ENCODE results near the gene SLC25A27.

SLC25A27 gene

DNA sequence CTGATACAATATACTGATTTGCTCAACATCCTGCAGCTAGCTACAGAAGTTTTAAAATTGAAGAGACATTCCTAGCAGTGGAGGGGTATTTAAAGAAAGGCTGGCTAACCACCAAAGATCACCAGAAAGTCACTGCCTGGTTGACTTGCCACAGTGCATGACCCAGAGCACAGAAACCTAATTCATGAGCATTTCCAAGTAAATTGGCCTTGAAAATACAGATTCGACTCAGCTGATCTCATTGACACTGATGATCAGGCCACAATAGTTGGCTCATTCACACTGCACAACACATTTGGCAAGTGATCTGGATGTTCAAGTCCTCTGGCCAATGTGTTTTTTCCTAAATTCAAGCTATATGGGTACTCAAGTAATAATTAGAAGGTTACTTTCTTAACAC is 21.6 kb downstream of the SLC25A27 start:
- H3K4me2 ChIP-seq (ENCODE audit: low read depth, low read length, poor library complexity, severe bottlenecking): no peak overlapping the region
- peaks cover 84% of the 10 kb centered on the region for H3K36me3 ChIP-seq (ENCODE audit: low read length)

DNA sequence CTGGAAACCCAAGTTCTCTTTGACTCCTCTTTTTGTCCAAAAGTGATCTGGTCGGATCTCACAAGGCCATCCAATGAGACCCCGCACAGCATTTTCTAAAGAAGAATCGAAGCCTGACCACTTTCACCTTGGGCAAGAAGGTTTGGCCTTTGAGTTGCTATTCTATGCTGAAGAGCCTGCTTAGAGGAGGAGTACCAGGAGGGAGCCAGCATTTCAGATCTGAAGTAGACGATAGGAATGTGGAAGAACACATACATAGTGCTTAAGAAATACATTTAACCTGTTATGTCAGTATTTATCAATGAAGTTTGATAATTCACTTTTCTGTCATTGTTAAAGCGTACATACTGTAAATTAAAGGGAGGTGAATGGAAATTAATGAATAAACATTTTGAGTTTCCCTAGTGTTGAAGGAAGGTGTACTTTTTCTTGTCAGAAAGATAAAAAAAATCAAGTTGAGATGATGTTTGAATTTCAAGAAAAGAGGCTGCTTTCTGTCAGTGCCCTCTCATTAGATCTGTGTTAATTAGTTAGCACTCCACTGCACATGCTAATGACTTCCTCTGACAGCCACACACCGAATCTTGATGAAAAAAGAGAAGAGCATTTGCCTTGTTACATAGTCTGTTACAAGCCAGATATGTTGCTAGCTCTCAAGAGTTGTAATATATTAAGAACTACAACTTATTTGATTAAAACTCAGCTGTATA is 24.0 kb downstream of the SLC25A27 start:
- H3K9ac ChIP-seq (ENCODE audit: low read length): peak overlapping the region; percentile 13

More for the DNA sequence above, 21.6 kb downstream of the SLC25A27 start:
- Histone ChIP-seq H3K27me3 (ENCODE audit: low read length) (no peaks in the 10 kb centered on the region), H3K27ac (ENCODE audit: low read depth, low read length) (peak overlapping the region; percentile 65; the same call in 1 of the 2 replicates), H3K9ac (ENCODE audit: low read length) (no peak overlapping the region), H3K79me2 (ENCODE audit: insufficient read depth, low read length) (no peaks in the 10 kb centered on the region), H3F3A (ENCODE audit: insufficient read depth) (peaks cover 41% of the 10 kb centered on the region), H3K4me3 (ENCODE audit: insufficient read depth, low read length, poor library complexity, severe bottlenecking) (no peak overlapping the region), H3K9me2 (replicated peaks; ENCODE audit: insufficient read depth, low read length) (no peaks in the 10 kb centered on the region), H4K20me1 (ENCODE audit: low read depth, low read length) (no peaks in the 10 kb centered on the region), H2AFZ (ENCODE audit: low read depth, low read length, severe bottlenecking) (no peak overlapping the region), H3K9me3 (ENCODE audit: insufficient read depth, low read length) (no peaks in the 10 kb centered on the region)
- TF ChIP-seq EZH2phosphoT487 (conservative IDR thresholded peaks at IDR 0.05; ENCODE audit: low read length): no peak
- TF ChIP-seq, protein P1, sequence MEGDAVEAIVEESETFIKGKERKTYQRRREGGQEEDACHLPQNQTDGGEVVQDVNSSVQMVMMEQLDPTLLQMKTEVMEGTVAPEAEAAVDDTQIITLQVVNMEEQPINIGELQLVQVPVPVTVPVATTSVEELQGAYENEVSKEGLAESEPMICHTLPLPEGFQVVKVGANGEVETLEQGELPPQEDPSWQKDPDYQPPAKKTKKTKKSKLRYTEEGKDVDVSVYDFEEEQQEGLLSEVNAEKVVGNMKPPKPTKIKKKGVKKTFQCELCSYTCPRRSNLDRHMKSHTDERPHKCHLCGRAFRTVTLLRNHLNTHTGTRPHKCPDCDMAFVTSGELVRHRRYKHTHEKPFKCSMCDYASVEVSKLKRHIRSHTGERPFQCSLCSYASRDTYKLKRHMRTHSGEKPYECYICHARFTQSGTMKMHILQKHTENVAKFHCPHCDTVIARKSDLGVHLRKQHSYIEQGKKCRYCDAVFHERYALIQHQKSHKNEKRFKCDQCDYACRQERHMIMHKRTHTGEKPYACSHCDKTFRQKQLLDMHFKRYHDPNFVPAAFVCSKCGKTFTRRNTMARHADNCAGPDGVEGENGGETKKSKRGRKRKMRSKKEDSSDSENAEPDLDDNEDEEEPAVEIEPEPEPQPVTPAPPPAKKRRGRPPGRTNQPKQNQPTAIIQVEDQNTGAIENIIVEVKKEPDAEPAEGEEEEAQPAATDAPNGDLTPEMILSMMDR (IDR thresholded peaks at IDR 0.05; ENCODE audit: insufficient read depth, low read length, poor library complexity, severe bottlenecking): no peak

DNA sequence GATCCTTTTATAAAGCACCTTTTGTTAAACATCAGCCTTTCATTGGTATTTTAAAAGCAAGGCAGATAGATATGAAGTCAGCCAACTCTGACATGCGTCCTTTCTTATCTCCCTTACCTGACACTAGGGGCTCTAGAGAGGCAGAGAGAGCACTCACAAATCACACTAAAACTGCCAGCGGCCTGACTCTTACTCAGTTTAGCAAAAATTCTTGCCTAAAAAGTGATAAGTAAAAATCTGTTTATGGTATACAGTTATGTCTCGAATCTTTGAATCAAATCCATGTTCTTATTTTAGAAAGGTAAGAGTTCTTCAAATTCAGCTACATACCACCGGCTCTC is 24.5 kb downstream of the SLC25A27 start:
- no peaks in the 10 kb centered on the region for H4K20me1 ChIP-seq (ENCODE audit: low read depth, low read length)
- no peaks in the 10 kb centered on the region for H3K9me3 ChIP-seq (ENCODE audit: insufficient read depth, low read length)
- peak overlapping the region; percentile 13 for H3K9ac ChIP-seq (ENCODE audit: low read length)
- peak overlapping the region; percentile 65 for H3K27ac ChIP-seq (ENCODE audit: low read depth, low read length)
- no peaks in the 10 kb centered on the region for H3K79me2 ChIP-seq (ENCODE audit: insufficient read depth, low read length)
- H3F3A ChIP-seq (ENCODE audit: insufficient read depth): peaks cover 48% of the 10 kb centered on the region
- no peak overlapping the region for H2AFZ ChIP-seq (ENCODE audit: low read depth, low read length, severe bottlenecking)
- TF ChIP-seq, protein P1 (IDR thresholded peaks at IDR 0.05; ENCODE audit: insufficient read depth, low read length, poor library complexity, severe bottlenecking): peak; percentile 90
- no peak for TF ChIP-seq EZH2phosphoT487 (conservative IDR thresholded peaks at IDR 0.05; ENCODE audit: low read length)
- H3K4me2 ChIP-seq (ENCODE audit: low read depth, low read length, poor library complexity, severe bottlenecking): peak overlapping the region; percentile 51
- H3K27me3 ChIP-seq (ENCODE audit: low read length): no peaks in the 10 kb centered on the region
- H3K36me3 ChIP-seq (ENCODE audit: low read length): peaks cover 83% of the 10 kb centered on the region
- no peak overlapping the region for H3K4me3 ChIP-seq (ENCODE audit: insufficient read depth, low read length, poor library complexity, severe bottlenecking)
- H3K9me2 ChIP-seq (replicated peaks; ENCODE audit: insufficient read depth, low read length): no peaks in the 10 kb centered on the region

More for the DNA sequence above, 24.0 kb downstream of the SLC25A27 start:
- H3K9me2 ChIP-seq (replicated peaks; ENCODE audit: insufficient read depth, low read length): no peaks in the 10 kb centered on the region
- no peaks in the 10 kb centered on the region for H4K20me1 ChIP-seq (ENCODE audit: low read depth, low read length)
- no peaks in the 10 kb centered on the region for H3K79me2 ChIP-seq (ENCODE audit: insufficient read depth, low read length)
- no peaks in the 10 kb centered on the region for H3K27me3 ChIP-seq (ENCODE audit: low read length)
- no peak overlapping the region for H2AFZ ChIP-seq (ENCODE audit: low read depth, low read length, severe bottlenecking)
- peaks cover 83% of the 10 kb centered on the region for H3K36me3 ChIP-seq (ENCODE audit: low read length)
- H3K4me2 ChIP-seq (ENCODE audit: low read depth, low read length, poor library complexity, severe bottlenecking): peak overlapping the region; percentile 51
- H3K9me3 ChIP-seq (ENCODE audit: insufficient read depth, low read length): no peaks in the 10 kb centered on the region
- H3K4me3 ChIP-seq (ENCODE audit: insufficient read depth, low read length, poor library complexity, severe bottlenecking): no peak overlapping the region
- TF ChIP-seq EZH2phosphoT487 (conservative IDR thresholded peaks at IDR 0.05; ENCODE audit: low read length): no peak
- TF ChIP-seq, protein P1 (IDR thresholded peaks at IDR 0.05; ENCODE audit: insufficient read depth, low read length, poor library complexity, severe bottlenecking): no peak
- peak overlapping the region; percentile 65 for H3K27ac ChIP-seq (ENCODE audit: low read depth, low read length)
- peaks cover 44% of the 10 kb centered on the region for H3F3A ChIP-seq (ENCODE audit: insufficient read depth)

All from SU-DHL-6 (cell line).